Neuronal stem cell (in vitro differentiated cells): ENCODE data around the gene LRMDA.

Experiments used
- DNase-seq: peaks from one replicate; pipeline ENCODE4 v3.0.0-alpha.2; 2013; ENCODE audit warnings: low spot score
- H2AFZ ChIP-seq: one replicate; pipeline ENCODE4 v1.6.1; 2013; ENCODE audit warnings: mild to moderate bottlenecking, low read length, inconsistent platforms
- H2AK5ac ChIP-seq: 2 replicates; pipeline ENCODE4 v1.6.1; 2013; ENCODE audit warnings: low read depth, mild to moderate bottlenecking, inconsistent platforms, low read length, moderate library complexity, mixed read lengths
- H2BK120ac ChIP-seq: 2 replicates; pipeline ENCODE4 v1.6.1; 2013; ENCODE audit warnings: low read depth, mild to moderate bottlenecking, inconsistent platforms, low read length, moderate library complexity, mixed read lengths
- H2BK12ac ChIP-seq: one replicate; pipeline ENCODE4 v1.6.1; 2013; ENCODE audit warnings: low read length, inconsistent platforms
- H2BK15ac ChIP-seq: 2 replicates; pipeline ENCODE4 v1.6.1; 2013; ENCODE audit warnings: mild to moderate bottlenecking, low read length, inconsistent platforms, mixed read lengths
- H2BK5ac ChIP-seq: one replicate; pipeline ENCODE4 v1.6.1; 2013; ENCODE audit warnings: inconsistent platforms, mild to moderate bottlenecking, low read length, moderate library complexity
- H3K14ac ChIP-seq: one replicate; pipeline ENCODE4 v1.6.1; 2013; ENCODE audit warnings: low read length, inconsistent platforms
- H3K18ac ChIP-seq: 2 replicates; pipeline ENCODE4 v1.6.1; 2013; ENCODE audit warnings: low read length, inconsistent platforms
- H3K23ac ChIP-seq: 2 replicates; pipeline ENCODE4 v1.6.1; 2013; ENCODE audit warnings: low read depth, mild to moderate bottlenecking, mixed read lengths, low read length, inconsistent platforms; ENCODE audit not compliant: poor library complexity
- H3K27ac ChIP-seq: replicated peaks from 3 replicates; pipeline ENCODE4 v1.5.1; 2013; ENCODE audit warnings: low read length, inconsistent platforms
- H3K27me3 ChIP-seq, 3 experiments: 2 replicates each; pipeline ENCODE4 v1.6.1; 2013; ENCODE audit warnings: low read length in 3 of 3, mild to moderate bottlenecking in 2 of 3, inconsistent platforms in 1 of 3, low read depth in 1 of 3, mixed read lengths in 1 of 3, moderate library complexity in 1 of 3; ENCODE audit not compliant: control insufficient read depth in 3 of 3, insufficient read depth in 3 of 3
- H3K36me3 ChIP-seq, 2 donors: replicated peaks in 1 of 2; 2 replicates each; pipeline ENCODE4 v1.6.1; 2013; ENCODE audit warnings: low read length in 2 of 2; ENCODE audit not compliant: control insufficient read depth in 2 of 2, insufficient read depth in 2 of 2
- H3K4ac ChIP-seq: 2 replicates; pipeline ENCODE4 v1.6.1; 2013; ENCODE audit warnings: inconsistent platforms, mild to moderate bottlenecking, low read length, moderate library complexity
- H3K4me1 ChIP-seq, 2 donors: 1 replicate in 1 of 2; 2 replicates in 1 of 2; pipeline ENCODE4 v1.6.1; 2013; ENCODE audit warnings: low read length in 2 of 2, low read depth in 1 of 2; ENCODE audit not compliant: control insufficient read depth in 2 of 2, insufficient read depth in 1 of 2
- H3K4me2 ChIP-seq: one replicate; pipeline ENCODE4 v1.6.1; 2013; ENCODE audit warnings: mild to moderate bottlenecking, low read length, inconsistent platforms; ENCODE audit not compliant: insufficient read depth, poor library complexity, severe bottlenecking
- H3K4me3 ChIP-seq, 2 donors: 2 replicates each; pipeline ENCODE4 v1.5.1; 2013; ENCODE audit warnings: low read length in 2 of 2, mild to moderate bottlenecking in 2 of 2, inconsistent platforms in 1 of 2, moderate library complexity in 1 of 2
- H3K79me1 ChIP-seq: one replicate; pipeline ENCODE4 v1.6.1; 2013; ENCODE audit warnings: low read depth, mild to moderate bottlenecking, inconsistent platforms, low read length, moderate library complexity
- H3K9ac ChIP-seq: one replicate; pipeline ENCODE4 v1.6.1; 2013; ENCODE audit warnings: mild to moderate bottlenecking, low read depth, low read length, inconsistent platforms; ENCODE audit not compliant: poor library complexity
- H3K9me3 ChIP-seq, 2 donors: replicated peaks in 1 of 2; 2 replicates each; pipeline versions ENCODE3 to v1.6.1; 2013; ENCODE audit warnings: low read length in 2 of 2, mild to moderate bottlenecking in 2 of 2, inconsistent platforms in 1 of 2, low read depth in 1 of 2, mixed read lengths in 1 of 2, moderate library complexity in 1 of 2; ENCODE audit not compliant: control insufficient read depth in 2 of 2, insufficient read depth in 1 of 2
- H4K8ac ChIP-seq: one replicate; pipeline ENCODE4 v1.6.1; 2013; ENCODE audit warnings: low read depth, mild to moderate bottlenecking, inconsistent platforms, low read length, moderate library complexity
- H4K91ac ChIP-seq: one replicate; pipeline ENCODE4 v1.6.1; 2013; ENCODE audit warnings: low read length, low read depth, mild to moderate bottlenecking, inconsistent platforms; ENCODE audit not compliant: poor library complexity
- WGBS, 2 donors: extraction: QIAGEN DNeasy Blood & Tissue Kit; methylation state at CpG; one replicate each; pipeline ENCODE4 v1.1.7; 2013; ENCODE audit warnings: missing lambda C conversion rate in 2 of 2, mixed read lengths in 1 of 2; ENCODE audit not compliant: insufficient read length in 2 of 2, insufficient replicate concordance in 1 of 2; ENCODE audit errors: extremely low coverage in 2 of 2; 5-methylcytosine and 5-hydroxymethylcytosine counted together

The LRMDA gene

DNA sequence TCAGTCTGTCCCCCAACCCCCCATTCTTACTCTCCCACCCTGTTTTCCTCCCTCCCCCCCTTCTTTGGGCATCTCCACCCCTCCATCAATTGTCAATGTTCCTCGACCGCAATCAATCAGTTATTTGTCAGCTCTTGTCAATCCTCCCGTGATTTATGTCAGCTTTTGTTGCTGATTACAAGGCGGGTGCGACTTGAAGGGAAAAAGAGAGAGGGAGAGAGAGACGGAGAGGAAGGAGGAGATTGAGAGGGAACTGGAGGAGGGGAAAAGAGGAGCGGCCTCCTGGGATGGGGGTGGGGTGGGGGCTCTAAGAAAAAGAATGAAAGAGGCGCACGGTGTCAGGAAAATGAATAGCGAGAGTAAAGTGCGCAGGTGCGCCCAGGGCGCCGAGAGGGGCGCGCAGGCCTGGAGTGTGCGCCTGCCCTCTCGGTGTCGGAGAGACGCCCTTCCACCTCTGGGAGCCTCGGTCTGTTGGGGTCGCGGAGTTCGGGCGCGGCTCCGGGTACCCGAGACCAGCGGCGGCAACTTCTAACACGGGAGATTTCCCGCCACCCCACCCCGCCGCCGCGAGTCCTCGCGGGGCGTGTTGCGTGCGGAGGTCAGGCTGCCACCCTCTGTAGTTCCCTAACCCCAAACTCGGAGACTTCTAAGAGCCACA, 28.8 kb upstream of the LRMDA start:
- Histone ChIP-seq H3K14ac (no peak overlapping the region), H2BK5ac (peak overlapping the region; percentile 99), H2BK12ac (peak overlapping the region; percentile 2), H2BK15ac (peak overlapping the region; percentile 98), H3K9me3 (peaks cover 0 to 2% of the 10 kb centered on the region in 2 donors), H4K91ac (peak overlapping the region; percentile 38), H2BK120ac (peak overlapping the region; percentile 97), H2AFZ (peak overlapping the region; percentile 100), H3K4ac (peak overlapping the region; percentile 5), H3K18ac (peak overlapping the region; percentile 97), H3K27ac (peak overlapping the region; percentile 89), H3K9ac (peak overlapping the region; percentile 95), H4K8ac (peak overlapping the region; percentile 3), H3K4me3 (peak overlapping the region; percentile 59 to 83), H3K79me1 (peaks cover 20% of the 10 kb centered on the region), H3K4me1 (peaks cover 12 to 25% of the 10 kb centered on the region in 2 donors), H3K36me3 (peaks cover 0 to 33% of the 10 kb centered on the region in 2 donors), H3K23ac (peak overlapping the region; percentile 68), H3K27me3 (peaks cover 0 to 47% (median 16%) of the 10 kb centered on the region in 3 experiments), H3K4me2 (peak overlapping the region; percentile 95), H2AK5ac (no peak overlapping the region)
- no peak for DNase-seq
- WGBS, 2 donors, result no CpG with 5 or more reads among the region's 42 CpGs

GRCh38 chr10:75403144-75403938, 28.1 kb upstream of the LRMDA start:
- peaks cover 0 to 52% (median 19%) of the 10 kb centered on the region in 3 experiments for H3K27me3 ChIP-seq

GRCh38 chr10:75403939-75404814, 27.2 kb upstream of the LRMDA start:
- Histone ChIP-seq H3K4me2 (peak overlapping the region; percentile 95), H3K14ac (peak overlapping the region; percentile 47), H3K36me3 (peaks cover 0 to 21% of the 10 kb centered on the region in 2 donors), H3K27me3 (peaks cover 0 to 48% (median 19%) of the 10 kb centered on the region in 3 experiments), H3K27ac (no peak overlapping the region), H3K4me1 (peaks cover 12 to 21% of the 10 kb centered on the region in 2 donors), H3K9ac (peak overlapping the region; percentile 86), H4K8ac (no peak overlapping the region), H3K4ac (no peak overlapping the region), H3K9me3 (peaks cover 0 to 2% of the 10 kb centered on the region in 2 donors), H3K79me1 (peaks cover 13% of the 10 kb centered on the region), H3K4me3 (peak overlapping the region; percentile 59 to 83), H2AFZ (peak overlapping the region; percentile 100), H2BK12ac (peak overlapping the region; percentile 94), H2BK15ac (peak overlapping the region; percentile 91), H2BK5ac (peak overlapping the region; percentile 60), H2BK120ac (peak overlapping the region; percentile 99), H2AK5ac (peak overlapping the region; percentile 97), H3K18ac (peak overlapping the region; percentile 97), H4K91ac (peak overlapping the region; percentile 92), H3K23ac (peak overlapping the region; percentile 95)
- no CpG with 5 or more reads among the region's 58 CpGs for WGBS, 2 donors
- DNase-seq, result peak; percentile 39

More at GRCh38 chr10:75403144-75403938, 28.1 kb upstream of the LRMDA start:
- Histone ChIP-seq H3K4me2 (peak overlapping the region; percentile 95), H2BK5ac (peak overlapping the region; percentile 99), H2BK120ac (peak overlapping the region; percentile 97), H2BK12ac (peak overlapping the region; percentile 2), H3K4ac (peak overlapping the region; percentile 5), H2BK15ac (peak overlapping the region; percentile 98), H4K91ac (peak overlapping the region; percentile 38), H3K9ac (peak overlapping the region; percentile 95), H3K9me3 (peaks cover 0 to 2% of the 10 kb centered on the region in 2 donors), H3K23ac (peak overlapping the region; percentile 68), H3K4me3 (peak overlapping the region; percentile 59 to 83), H3K27ac (peak overlapping the region; percentile 89), H4K8ac (peak overlapping the region; percentile 3), H3K18ac (peak overlapping the region; percentile 97), H3K36me3 (peaks cover 0 to 30% of the 10 kb centered on the region in 2 donors), H3K79me1 (peaks cover 20% of the 10 kb centered on the region), H2AFZ (peak overlapping the region; percentile 100), H3K4me1 (peaks cover 12 to 25% of the 10 kb centered on the region in 2 donors), H2AK5ac (peak overlapping the region; percentile 84), H3K14ac (peak overlapping the region; percentile 84)
- peak; percentile 71 for DNase-seq
- WGBS, 2 donors, result no CpG with 5 or more reads among the region's 56 CpGs
